Keratinocyte (primary cell): ENCODE data around the gene ANXA2R. TPM values are rescaled to one million over a fixed set of nuclear protein-coding genes. Genes with fewer than 3 reads are reported as not detected.
"Not testable (repeated sequence)": the region's sequence is repeated elsewhere in the genome, so short reads cannot be mapped to it uniquely, and the experiment has no call there.

Experiments
- DNase-seq: peaks from one replicate; pipeline ENCODE4 v3.0.0-alpha.2; 2011; ENCODE audit warnings: low read depth, missing footprints, low spot score
- FAIRE-seq: peaks from 2 replicates; lab custom pipeline; 2011; peaks lifted over from hg19 to GRCh38; lab: Jason Lieb, UNC
- H2AFZ ChIP-seq: 2 replicates; pipeline ENCODE4 v1.6.0; 2012; ENCODE audit warnings: low read length, control low read depth, inconsistent platforms; ENCODE audit not compliant: control insufficient read depth
- H3K27ac ChIP-seq: 2 replicates; pipeline ENCODE4 v1.5.1; 2011; ENCODE audit warnings: low read length; ENCODE audit not compliant: control insufficient read depth, insufficient read depth
- H3K27me3 ChIP-seq: 3 replicates; pipeline ENCODE4 v1.6.0; 2011; ENCODE audit warnings: low read length; ENCODE audit not compliant: control insufficient read depth, insufficient read depth; ENCODE audit errors: extremely low read depth
- H3K36me3 ChIP-seq, 2 experiments: 2 replicates in 1 of 2; 3 replicates in 1 of 2; pipeline ENCODE4 v1.5.1; 2011; ENCODE audit warnings: low read length in 2 of 2, mild to moderate bottlenecking in 1 of 2; ENCODE audit not compliant: control insufficient read depth in 2 of 2, insufficient read depth in 2 of 2; ENCODE audit errors: extremely low read depth in 1 of 2
- H3K4me1 ChIP-seq: 3 replicates; pipeline ENCODE4 v1.5.1; 2011; ENCODE audit warnings: low read length; ENCODE audit not compliant: control insufficient read depth, insufficient read depth; ENCODE audit errors: extremely low read depth
- H3K4me2 ChIP-seq: 3 replicates; pipeline ENCODE4 v1.6.0; 2011; ENCODE audit warnings: low read depth, low read length; ENCODE audit not compliant: control insufficient read depth, insufficient read depth; ENCODE audit errors: extremely low read depth
- H3K4me3 ChIP-seq, 3 experiments: fragments of 200-600 bp in 1 of 3; sonication (generic) in 1 of 3; 2 replicates in 2 of 3; 3 replicates in 1 of 3; pipeline ENCODE4 v1.5.1; 2011 to 2016; ENCODE audit warnings: low read length in 3 of 3, mild to moderate bottlenecking in 3 of 3, control low read depth in 2 of 3, inconsistent platforms in 1 of 3, low read depth in 1 of 3, mixed read lengths in 1 of 3, mixed run types in 1 of 3, moderate library complexity in 1 of 3; ENCODE audit not compliant: control insufficient read depth in 2 of 3, insufficient read depth in 2 of 3; ENCODE audit errors: extremely low read depth in 1 of 3
- H3K79me2 ChIP-seq: 2 replicates; pipeline ENCODE4 v1.6.0; 2012; ENCODE audit warnings: low read length; ENCODE audit not compliant: control insufficient read depth, insufficient read depth
- H3K9ac ChIP-seq: 3 replicates; pipeline ENCODE4 v1.6.0; 2011; ENCODE audit warnings: low read length; ENCODE audit not compliant: control insufficient read depth, insufficient read depth; ENCODE audit errors: extremely low read depth
- H3K9me1 ChIP-seq: 3 replicates; pipeline ENCODE4 v1.6.0; 2011; ENCODE audit warnings: low read length; ENCODE audit not compliant: control insufficient read depth, insufficient read depth; ENCODE audit errors: extremely low read depth
- H3K9me3 ChIP-seq: 2 replicates; pipeline ENCODE4 v1.5.1; 2012; ENCODE audit warnings: low read depth, low read length; ENCODE audit not compliant: control insufficient read depth
- H4K20me1 ChIP-seq: 3 replicates; pipeline ENCODE4 v1.6.0; 2011; ENCODE audit warnings: low read length; ENCODE audit not compliant: control insufficient read depth, insufficient read depth; ENCODE audit errors: extremely low read depth
- EZH2 ChIP-seq: IDR thresholded peaks from one replicate; pipeline ENCODE4 v1.6.1; 2012; ENCODE audit warnings: inconsistent platforms, mild to moderate bottlenecking, low read length, moderate library complexity
- dilution Hi-C: fragments of 300-500 bp; cut with MboI; formaldehyde crosslinking; loops from one replicate; pipeline ENCODE4 v1.7.0; 2020; ENCODE audit warnings: low sequenced_read_pairs; ENCODE audit not compliant: extremely low pct_ligation_motif_present
- polyA plus RNA-seq, 5 experiments: library from polyadenylated mRNA; depleted of rRNA in 3 of 5; stranded (reverse) in 3 of 5; stranded (forward) in 1 of 5; unstranded in 1 of 5; fragments of >200 nt; gene quantifications; 1 replicate in 1 of 5; 2 replicates in 3 of 5; 3 replicates in 1 of 5; pipeline versions ENCODE4 v1.2.1 to v1.2.3, GENCODE V29; 2011 to 2012; ENCODE audit warnings: missing spikeins in 2 of 5, low read depth in 1 of 5, low replicate concordance in 1 of 5
- TF ChIP-seq, protein P1 (sequence below), 3 experiments: IDR thresholded peaks in 1 of 3; conservative IDR thresholded peaks in 1 of 3; optimal IDR thresholded peaks in 1 of 3; 2 replicates in 2 of 3; 3 replicates in 1 of 3; pipeline versions ENCODE3 to v1.5.1; 2011; ENCODE audit warnings: low read length in 3 of 3, mild to moderate bottlenecking in 3 of 3, moderate library complexity in 2 of 3, control low read depth in 1 of 3, inconsistent platforms in 1 of 3; ENCODE audit not compliant: insufficient read depth in 2 of 3; ENCODE audit errors: extremely low read depth in 1 of 3

ANXA2R gene
- polyA plus RNA-seq, 1 donor (not counting 4 experiments of a cell fraction or from before 2014, with no cell fraction given), result 0.17 TPM

DNA sequence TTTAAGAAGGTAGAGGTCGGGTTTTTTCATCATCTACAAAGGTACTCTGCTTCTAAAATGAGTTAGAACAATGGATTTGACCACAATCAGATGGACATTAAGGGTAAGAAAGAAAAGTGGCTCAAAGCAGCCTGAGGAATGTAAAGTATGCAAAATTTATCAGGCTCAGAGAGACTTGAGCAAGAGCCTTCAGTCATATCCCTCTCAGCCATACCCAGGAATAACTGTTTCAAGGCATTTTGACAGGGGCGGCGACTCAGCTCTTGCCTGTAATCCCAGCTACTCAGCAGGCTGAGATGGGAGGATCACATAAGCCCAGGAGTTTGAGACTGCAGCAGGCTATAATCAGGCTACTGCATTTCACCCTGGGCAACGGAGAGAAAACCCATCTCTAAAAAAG lies 38.8 kb upstream of the ANXA2R start:
- H3K4me3 ChIP-seq, result no peak overlapping the region
- TF ChIP-seq, protein P1, sequence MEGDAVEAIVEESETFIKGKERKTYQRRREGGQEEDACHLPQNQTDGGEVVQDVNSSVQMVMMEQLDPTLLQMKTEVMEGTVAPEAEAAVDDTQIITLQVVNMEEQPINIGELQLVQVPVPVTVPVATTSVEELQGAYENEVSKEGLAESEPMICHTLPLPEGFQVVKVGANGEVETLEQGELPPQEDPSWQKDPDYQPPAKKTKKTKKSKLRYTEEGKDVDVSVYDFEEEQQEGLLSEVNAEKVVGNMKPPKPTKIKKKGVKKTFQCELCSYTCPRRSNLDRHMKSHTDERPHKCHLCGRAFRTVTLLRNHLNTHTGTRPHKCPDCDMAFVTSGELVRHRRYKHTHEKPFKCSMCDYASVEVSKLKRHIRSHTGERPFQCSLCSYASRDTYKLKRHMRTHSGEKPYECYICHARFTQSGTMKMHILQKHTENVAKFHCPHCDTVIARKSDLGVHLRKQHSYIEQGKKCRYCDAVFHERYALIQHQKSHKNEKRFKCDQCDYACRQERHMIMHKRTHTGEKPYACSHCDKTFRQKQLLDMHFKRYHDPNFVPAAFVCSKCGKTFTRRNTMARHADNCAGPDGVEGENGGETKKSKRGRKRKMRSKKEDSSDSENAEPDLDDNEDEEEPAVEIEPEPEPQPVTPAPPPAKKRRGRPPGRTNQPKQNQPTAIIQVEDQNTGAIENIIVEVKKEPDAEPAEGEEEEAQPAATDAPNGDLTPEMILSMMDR (optimal IDR thresholded peaks at IDR 0.05 in 1 of 3, IDR thresholded peaks at IDR 0.05 in 1 of 3, conservative IDR thresholded peaks at IDR 0.05 in 1 of 3; ENCODE audit: extremely low read depth in 1 of 3, insufficient read depth in 2 of 3, low read length in 3 of 3), result no peak
- no peak for TF ChIP-seq EZH2
- peaks cover 2% of the 10 kb centered on the region for H3K9me1 ChIP-seq
- no peak overlapping the region for H3K27ac ChIP-seq
- H3K9me3 ChIP-seq, result no peaks in the 10 kb centered on the region
- no peak overlapping the region for H3K9ac ChIP-seq
- H3K79me2 ChIP-seq, result peaks cover 9% of the 10 kb centered on the region
- no peak for FAIRE-seq
- dilution Hi-C loops, result no loop called here
- no peak overlapping the region for H2AFZ ChIP-seq
- peaks cover 3% of the 10 kb centered on the region for H3K4me1 ChIP-seq
- no peaks in the 10 kb centered on the region for H4K20me1 ChIP-seq
- H3K4me2 ChIP-seq, result no peak overlapping the region
- peaks cover 4 to 8% of the 10 kb centered on the region in 2 experiments for H3K36me3 ChIP-seq
- H3K27me3 ChIP-seq, result no peaks in the 10 kb centered on the region
- no peak for DNase-seq

- H3K36me3 ChIP-seq, DNase-seq, H3K9me3 ChIP-seq, H3K27ac ChIP-seq, FAIRE-seq, H3K4me2 ChIP-seq, H3K27me3 ChIP-seq, H3K9me1 ChIP-seq, H3K9ac ChIP-seq, H4K20me1 ChIP-seq, dilution Hi-C loops, H3K79me2 ChIP-seq, H2AFZ ChIP-seq, H3K4me1 ChIP-seq, H3K4me3 ChIP-seq: not testable (repeated sequence)
Observed at GRCh38 chr5:43077446-43078191, 37.5 kb upstream of the ANXA2R start.
